ENCODE data around the gene DDOST.

DNA sequence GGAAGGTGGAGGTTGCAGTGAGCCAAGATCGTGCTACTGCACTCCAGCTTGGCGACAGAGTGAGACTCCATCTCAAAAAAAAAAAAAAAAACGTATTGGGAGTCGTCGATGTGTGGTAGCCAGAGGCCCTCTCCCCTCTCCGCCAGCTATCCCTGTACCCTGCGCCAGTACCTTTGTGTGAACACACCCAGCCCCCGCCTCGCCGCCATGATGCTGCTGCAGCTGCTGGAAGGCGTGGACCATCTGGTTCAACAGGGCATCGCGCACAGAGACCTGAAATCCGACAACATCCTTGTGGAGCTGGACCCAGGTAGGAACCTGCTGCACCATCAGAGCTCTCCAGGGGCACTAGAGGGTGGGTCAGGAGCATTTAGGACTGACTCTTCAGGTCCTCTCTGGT, 15.8 kb downstream of the DDOST start:
- TF ChIP-seq FOSL2 (IDR thresholded peaks at IDR 0.05; ENCODE audit: borderline replicate concordance, low read depth) (no peak), NRF1 (IDR thresholded peaks at IDR 0.05; ENCODE audit: low read depth, low read length) (no peak), CTCF (IDR thresholded peaks at IDR 0.05) (no peak), POLR2AphosphoS5 (IDR thresholded peaks at IDR 0.05; ENCODE audit: low read depth, low read length) (no peak), GABPA (IDR thresholded peaks at IDR 0.05; ENCODE audit: low read depth) (no peak), EZH2phosphoT487 (IDR thresholded peaks at IDR 0.05; ENCODE audit: borderline replicate concordance, low read depth) (no peak), JUND (IDR thresholded peaks at IDR 0.05) (no peak)
- TF ChIP-seq, protein P1, sequence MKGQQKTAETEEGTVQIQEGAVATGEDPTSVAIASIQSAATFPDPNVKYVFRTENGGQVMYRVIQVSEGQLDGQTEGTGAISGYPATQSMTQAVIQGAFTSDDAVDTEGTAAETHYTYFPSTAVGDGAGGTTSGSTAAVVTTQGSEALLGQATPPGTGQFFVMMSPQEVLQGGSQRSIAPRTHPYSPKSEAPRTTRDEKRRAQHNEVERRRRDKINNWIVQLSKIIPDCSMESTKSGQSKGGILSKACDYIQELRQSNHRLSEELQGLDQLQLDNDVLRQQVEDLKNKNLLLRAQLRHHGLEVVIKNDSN (IDR thresholded peaks at IDR 0.05; ENCODE audit: borderline replicate concordance, low read depth), result no peak
- TF ChIP-seq, protein P2, sequence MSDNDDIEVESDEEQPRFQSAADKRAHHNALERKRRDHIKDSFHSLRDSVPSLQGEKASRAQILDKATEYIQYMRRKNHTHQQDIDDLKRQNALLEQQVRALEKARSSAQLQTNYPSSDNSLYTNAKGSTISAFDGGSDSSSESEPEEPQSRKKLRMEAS (IDR thresholded peaks at IDR 0.05; ENCODE audit: low read depth), result no peak

Measured in SK-N-SH (cell line).